Measurements from ENCODE around the gene NFE2L3. TPM values are rescaled to one million over a fixed set of nuclear protein-coding genes. Genes with fewer than 3 reads are reported as not detected.
"Not testable (repeated sequence)": the region's sequence is repeated elsewhere in the genome, so short reads cannot be mapped to it uniquely, and the experiment has no call there.

Gene NFE2L3
- polyA plus RNA-seq, 1 donor: 16.0 TPM

DNA sequence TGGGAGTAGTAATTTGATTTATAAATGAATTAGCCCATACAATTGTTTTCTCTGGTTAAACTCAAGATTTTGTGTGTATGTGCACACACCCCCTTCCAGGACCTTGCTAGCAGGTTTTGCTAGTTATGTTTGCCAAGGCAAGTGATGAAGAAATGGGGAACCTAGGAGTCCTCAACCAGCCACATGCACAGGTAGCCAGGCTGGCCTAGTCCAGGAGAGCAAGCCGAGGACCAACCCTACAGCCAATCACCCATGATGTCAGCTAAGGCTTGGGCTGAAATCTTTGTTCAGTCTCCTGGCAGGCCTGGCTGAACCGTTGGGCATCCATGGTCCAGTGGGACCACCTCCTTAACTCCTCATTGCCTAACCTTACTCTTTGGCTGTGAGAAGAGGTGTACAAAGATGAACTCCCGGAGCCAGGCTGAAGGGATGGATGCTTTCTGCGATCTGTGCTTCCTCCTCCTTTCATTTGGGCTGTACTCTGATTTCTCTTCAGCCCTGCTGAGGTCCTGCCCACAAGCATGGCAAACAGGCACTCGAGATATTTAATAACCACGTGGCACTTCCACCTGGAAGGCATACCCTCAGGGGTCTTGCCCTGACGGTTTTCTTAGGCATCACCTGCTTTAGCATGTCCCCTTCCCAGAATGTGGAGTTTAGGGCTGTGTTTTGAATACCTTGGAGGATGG is 26.4 kb downstream of the NFE2L3 start:
- Histone ChIP-seq H3K9me3 (ENCODE audit: control insufficient read depth, low read depth, low read length) (peaks cover 7% of the 10 kb centered on the region), H3K4me3 (ENCODE audit: low read length) (no peak overlapping the region), H3K27ac (ENCODE audit: low read length) (no peak overlapping the region), H3K4me1 (ENCODE audit: control insufficient read depth, insufficient read depth, low read length) (peaks cover 10% of the 10 kb centered on the region), H3K27me3 (ENCODE audit: control insufficient read depth, insufficient read depth, low read length) (no peaks in the 10 kb centered on the region), H3K36me3 (ENCODE audit: control insufficient read depth, insufficient read depth, low read length) (no peaks in the 10 kb centered on the region)
- no peak for DNase-seq
- WGBS (ENCODE audit: insufficient coverage, low lambda C conversion rate): no CpG with 5 or more reads among the region's 7 CpGs

DNA sequence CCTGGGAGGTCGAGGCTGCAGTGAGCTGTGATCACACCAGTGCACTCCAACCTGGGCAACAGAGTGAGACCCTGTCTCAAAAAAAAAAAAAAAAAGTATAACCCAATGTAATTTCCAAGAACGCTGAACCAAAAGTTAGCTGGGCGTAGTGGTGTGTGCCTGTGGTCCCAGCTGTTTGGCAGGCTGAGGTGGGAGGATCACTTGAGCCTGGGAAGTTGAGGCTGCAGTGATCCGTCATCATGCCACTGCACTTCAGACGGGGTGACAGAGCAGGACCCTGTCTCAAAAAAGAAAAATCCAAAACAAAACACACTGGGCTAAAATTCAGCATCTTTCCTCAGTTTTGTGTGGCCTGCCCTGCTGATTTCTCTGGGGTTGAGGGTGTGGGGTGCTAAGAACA is 27.4 kb downstream of the NFE2L3 start:
- H3K27me3 ChIP-seq (ENCODE audit: control insufficient read depth, insufficient read depth, low read length): no peaks in the 10 kb centered on the region
- peaks cover 10% of the 10 kb centered on the region for H3K4me1 ChIP-seq (ENCODE audit: control insufficient read depth, insufficient read depth, low read length)
- WGBS (ENCODE audit: insufficient coverage, low lambda C conversion rate): no CpG with 5 or more reads among the region's 5 CpGs
- DNase-seq: no peak
- no peak overlapping the region for H3K4me3 ChIP-seq (ENCODE audit: low read length)
- H3K36me3 ChIP-seq (ENCODE audit: control insufficient read depth, insufficient read depth, low read length): no peaks in the 10 kb centered on the region
- H3K27ac ChIP-seq (ENCODE audit: low read length): no peak overlapping the region
- H3K9me3 ChIP-seq (ENCODE audit: control insufficient read depth, low read depth, low read length): peaks cover 7% of the 10 kb centered on the region

DNA sequence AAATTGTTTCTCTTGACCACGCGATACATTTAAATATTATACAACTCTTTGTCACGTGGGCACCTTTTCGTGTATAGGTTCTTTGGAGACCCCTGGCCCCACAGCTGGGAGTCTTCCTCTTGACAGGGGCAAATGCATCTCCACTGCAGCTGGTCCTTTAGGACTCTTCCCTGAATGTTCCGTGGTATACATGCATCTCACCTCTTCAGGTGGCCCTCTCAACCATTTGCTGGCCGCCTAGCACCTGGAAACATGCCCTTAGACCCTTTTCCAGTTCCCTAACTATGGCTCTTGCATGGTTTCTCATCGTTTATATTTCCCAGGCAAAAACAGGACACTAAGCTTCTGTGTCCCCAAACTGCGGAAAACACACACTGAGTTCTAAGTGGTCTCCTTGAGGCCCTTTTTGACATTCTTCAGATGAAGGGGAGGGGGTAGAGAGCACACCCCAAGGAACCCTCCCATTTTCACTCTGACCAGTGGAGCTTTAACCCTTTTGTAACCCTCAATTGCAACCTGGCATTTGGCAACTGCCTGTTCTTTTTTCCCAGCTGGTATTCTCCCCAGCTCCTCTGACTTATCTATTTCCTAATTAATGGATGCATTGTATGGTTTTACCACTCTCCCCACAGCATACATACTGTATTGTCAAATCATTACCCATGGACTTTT is 28.0 kb downstream of the NFE2L3 start:
- H3K9me3 ChIP-seq (ENCODE audit: control insufficient read depth, low read depth, low read length): peaks cover 7% of the 10 kb centered on the region
- H3K4me1 ChIP-seq (ENCODE audit: control insufficient read depth, insufficient read depth, low read length): peaks cover 10% of the 10 kb centered on the region
- no CpG with 5 or more reads among the region's 8 CpGs for WGBS (ENCODE audit: insufficient coverage, low lambda C conversion rate)

DNA sequence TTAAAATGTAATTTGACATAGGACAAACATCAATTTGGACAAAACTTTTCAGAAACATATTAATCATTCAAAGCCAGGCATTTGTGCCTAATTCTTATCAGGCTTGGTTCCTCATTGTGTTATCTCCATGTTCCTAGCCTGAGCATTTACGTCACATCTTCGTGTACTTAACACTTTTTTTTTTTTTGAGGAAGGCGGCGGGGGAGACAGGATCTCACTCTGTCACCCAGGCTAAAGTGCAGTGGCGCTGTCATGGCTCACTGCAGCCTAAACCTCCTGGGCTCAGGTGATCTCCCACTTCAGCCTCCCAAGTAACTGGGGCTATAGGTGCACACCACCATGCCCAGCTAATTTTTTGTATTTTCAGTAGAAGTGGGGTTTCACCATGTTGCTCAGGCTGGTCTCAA is 28.8 kb downstream of the NFE2L3 start:
- DNase-seq: no peak
- no peaks in the 10 kb centered on the region for H3K36me3 ChIP-seq (ENCODE audit: control insufficient read depth, insufficient read depth, low read length)
- H3K4me3 ChIP-seq (ENCODE audit: low read length): no peak overlapping the region
- H3K27ac ChIP-seq (ENCODE audit: low read length): no peak overlapping the region
- peaks cover 7% of the 10 kb centered on the region for H3K9me3 ChIP-seq (ENCODE audit: control insufficient read depth, low read depth, low read length)
- H3K4me1 ChIP-seq (ENCODE audit: control insufficient read depth, insufficient read depth, low read length): peaks cover 10% of the 10 kb centered on the region
- H3K27me3 ChIP-seq (ENCODE audit: control insufficient read depth, insufficient read depth, low read length): no peaks in the 10 kb centered on the region
- WGBS (ENCODE audit: insufficient coverage, low lambda C conversion rate): no CpG with 5 or more reads among the region's 5 CpGs

More for the DNA sequence above, 28.0 kb downstream of the NFE2L3 start:
- DNase-seq: no peak
- H3K27ac ChIP-seq (ENCODE audit: low read length): no peak overlapping the region
- no peak overlapping the region for H3K4me3 ChIP-seq (ENCODE audit: low read length)
- H3K27me3 ChIP-seq (ENCODE audit: control insufficient read depth, insufficient read depth, low read length): no peaks in the 10 kb centered on the region
- no peaks in the 10 kb centered on the region for H3K36me3 ChIP-seq (ENCODE audit: control insufficient read depth, insufficient read depth, low read length)

DNA sequence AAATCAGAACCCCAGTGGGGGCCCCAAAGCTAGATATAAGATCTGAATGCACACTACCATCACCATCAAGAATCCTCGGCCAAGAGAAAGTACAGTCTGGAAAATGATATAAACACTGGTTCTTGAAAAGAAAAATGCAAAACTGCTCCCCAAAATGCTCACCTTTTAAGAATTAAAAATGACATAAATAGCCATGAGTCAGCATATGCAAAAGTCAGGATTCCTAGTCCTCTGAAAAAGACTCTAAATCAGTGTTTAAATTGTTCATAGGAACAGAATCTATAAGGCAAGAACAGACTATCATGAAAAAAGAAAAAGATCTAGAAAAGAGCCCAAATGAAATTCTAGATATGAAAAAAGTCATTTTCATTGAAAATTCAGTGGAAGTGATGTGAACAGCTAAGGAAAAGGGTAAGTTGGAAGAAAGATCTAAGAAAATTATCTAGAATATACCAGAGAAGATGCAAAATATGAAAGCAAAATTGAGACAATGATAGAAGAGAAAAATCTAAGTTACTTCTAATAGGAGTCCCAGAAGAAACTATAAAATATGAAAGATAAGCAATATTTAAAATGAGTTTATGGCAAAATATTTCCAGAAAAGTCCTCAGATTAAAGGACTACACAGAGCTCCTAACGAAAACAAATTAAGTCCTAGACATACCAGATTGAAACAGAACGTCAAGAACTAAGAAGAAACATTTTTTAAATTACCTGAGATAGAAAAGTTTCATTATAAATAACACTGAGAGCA is 29.7 kb downstream of the NFE2L3 start:
- H3K9me3 ChIP-seq (ENCODE audit: control insufficient read depth, low read depth, low read length): peaks cover 7% of the 10 kb centered on the region
- DNase-seq: no peak
- H3K27me3 ChIP-seq (ENCODE audit: control insufficient read depth, insufficient read depth, low read length): no peaks in the 10 kb centered on the region
- peaks cover 10% of the 10 kb centered on the region for H3K4me1 ChIP-seq (ENCODE audit: control insufficient read depth, insufficient read depth, low read length)
- no peak overlapping the region for H3K27ac ChIP-seq (ENCODE audit: low read length)
- H3K36me3 ChIP-seq (ENCODE audit: control insufficient read depth, insufficient read depth, low read length): no peaks in the 10 kb centered on the region
- WGBS (ENCODE audit: insufficient coverage, low lambda C conversion rate): 97% methylated on average over 3 of the region's 3 CpGs
- no peak overlapping the region for H3K4me3 ChIP-seq (ENCODE audit: low read length)

DNA sequence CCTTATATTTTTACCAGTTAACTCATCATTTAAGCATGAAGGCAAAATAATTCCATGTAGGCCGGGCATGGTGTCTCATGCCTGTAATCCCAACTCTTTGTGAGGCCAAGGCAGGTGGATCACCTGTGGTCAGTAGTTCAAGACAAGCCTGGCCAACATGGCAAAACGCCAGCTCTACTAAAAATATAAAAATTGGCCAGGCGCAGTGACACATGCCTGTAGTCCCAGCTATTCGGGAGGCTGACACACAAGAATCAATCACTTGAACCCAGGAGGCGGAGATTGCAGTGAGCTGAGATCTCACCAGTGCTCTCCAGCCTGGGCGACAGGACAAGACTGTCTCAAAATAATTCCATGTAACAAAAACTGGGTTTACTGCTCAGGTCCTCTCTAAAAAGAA is 30.3 kb downstream of the NFE2L3 start:
- H3K4me3 ChIP-seq (ENCODE audit: low read length): no peak overlapping the region
- peaks cover 10% of the 10 kb centered on the region for H3K4me1 ChIP-seq (ENCODE audit: control insufficient read depth, insufficient read depth, low read length)
- WGBS (ENCODE audit: insufficient coverage, low lambda C conversion rate): no CpG with 5 or more reads among the region's 6 CpGs
- no peak overlapping the region for H3K27ac ChIP-seq (ENCODE audit: low read length)
- no peak for DNase-seq
- H3K9me3 ChIP-seq (ENCODE audit: control insufficient read depth, low read depth, low read length): peaks cover 2% of the 10 kb centered on the region
- H3K36me3 ChIP-seq (ENCODE audit: control insufficient read depth, insufficient read depth, low read length): no peaks in the 10 kb centered on the region
- H3K27me3 ChIP-seq (ENCODE audit: control insufficient read depth, insufficient read depth, low read length): no peaks in the 10 kb centered on the region

DNA sequence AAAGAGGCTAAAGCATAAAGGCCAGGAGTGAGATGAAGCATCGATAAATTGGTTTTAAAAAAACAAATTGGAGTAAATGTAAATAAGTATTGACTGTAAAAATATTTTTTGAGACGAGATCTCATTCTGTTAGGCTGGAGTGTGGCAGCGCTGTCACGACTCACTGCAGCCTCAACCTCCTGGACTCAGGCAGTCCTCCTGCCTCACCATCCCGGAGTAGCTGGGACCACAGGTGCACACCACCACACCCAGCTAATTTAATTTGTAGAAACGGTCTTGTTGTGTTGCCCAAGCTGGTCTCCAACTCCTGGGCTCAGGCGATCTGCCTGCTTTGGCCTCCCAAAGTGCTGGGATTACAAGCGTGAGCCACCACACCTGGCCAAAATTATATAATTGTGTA is 30.7 kb downstream of the NFE2L3 start:
- Histone ChIP-seq H3K36me3 (ENCODE audit: control insufficient read depth, insufficient read depth, low read length) (no peaks in the 10 kb centered on the region), H3K4me1 (ENCODE audit: control insufficient read depth, insufficient read depth, low read length) (peaks cover 10% of the 10 kb centered on the region), H3K27ac (ENCODE audit: low read length) (no peak overlapping the region), H3K27me3 (ENCODE audit: control insufficient read depth, insufficient read depth, low read length) (no peaks in the 10 kb centered on the region), H3K9me3 (ENCODE audit: control insufficient read depth, low read depth, low read length) (no peaks in the 10 kb centered on the region), H3K4me3 (ENCODE audit: low read length) (no peak overlapping the region)
- no peak for DNase-seq
- 100% methylated on average over 1 of the region's 8 CpGs for WGBS (ENCODE audit: insufficient coverage, low lambda C conversion rate)

DNA sequence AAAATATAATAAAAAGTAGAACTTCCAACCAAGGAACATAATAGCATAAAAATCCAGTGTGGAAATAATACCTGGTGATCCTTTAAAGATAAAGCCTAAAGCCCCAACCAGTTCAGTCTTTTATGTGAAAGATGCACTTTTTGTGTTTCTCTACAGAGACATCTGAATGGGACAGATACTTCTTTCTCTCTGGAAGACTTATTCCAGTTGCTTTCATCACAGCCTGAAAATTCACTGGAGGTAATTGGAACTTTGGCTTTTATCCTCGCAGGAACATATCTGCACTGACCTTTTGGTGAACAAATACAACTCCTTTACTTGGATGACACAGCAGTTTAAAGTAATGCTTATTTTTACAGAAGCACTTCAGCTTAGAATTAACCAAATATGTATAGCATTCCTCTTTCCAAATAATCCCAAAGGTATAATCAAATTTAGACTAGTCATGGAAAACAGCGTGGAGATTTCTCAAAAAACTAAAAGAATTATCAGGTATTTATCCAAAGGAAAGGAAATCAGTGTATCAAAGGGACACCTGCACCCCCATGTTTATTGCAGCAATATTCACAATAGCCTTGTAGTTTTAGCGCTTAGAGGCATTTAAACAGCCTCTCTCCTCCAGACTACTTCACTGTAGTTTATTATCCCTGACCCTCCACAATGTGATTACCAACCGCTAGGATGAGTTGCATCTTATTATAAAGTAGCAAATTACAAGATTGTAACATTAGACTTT is 31.7 kb downstream of the NFE2L3 start:
- no peaks in the 10 kb centered on the region for H3K9me3 ChIP-seq (ENCODE audit: control insufficient read depth, low read depth, low read length)
- H3K4me1 ChIP-seq (ENCODE audit: control insufficient read depth, insufficient read depth, low read length): peaks cover 10% of the 10 kb centered on the region
- no peaks in the 10 kb centered on the region for H3K27me3 ChIP-seq (ENCODE audit: control insufficient read depth, insufficient read depth, low read length)
- no peak overlapping the region for H3K27ac ChIP-seq (ENCODE audit: low read length)
- 14% methylated on average over 1 of the region's 4 CpGs for WGBS (ENCODE audit: insufficient coverage, low lambda C conversion rate)
- H3K36me3 ChIP-seq (ENCODE audit: control insufficient read depth, insufficient read depth, low read length): peaks cover 10% of the 10 kb centered on the region
- no peak overlapping the region for H3K4me3 ChIP-seq (ENCODE audit: low read length)
- no peak for DNase-seq

DNA sequence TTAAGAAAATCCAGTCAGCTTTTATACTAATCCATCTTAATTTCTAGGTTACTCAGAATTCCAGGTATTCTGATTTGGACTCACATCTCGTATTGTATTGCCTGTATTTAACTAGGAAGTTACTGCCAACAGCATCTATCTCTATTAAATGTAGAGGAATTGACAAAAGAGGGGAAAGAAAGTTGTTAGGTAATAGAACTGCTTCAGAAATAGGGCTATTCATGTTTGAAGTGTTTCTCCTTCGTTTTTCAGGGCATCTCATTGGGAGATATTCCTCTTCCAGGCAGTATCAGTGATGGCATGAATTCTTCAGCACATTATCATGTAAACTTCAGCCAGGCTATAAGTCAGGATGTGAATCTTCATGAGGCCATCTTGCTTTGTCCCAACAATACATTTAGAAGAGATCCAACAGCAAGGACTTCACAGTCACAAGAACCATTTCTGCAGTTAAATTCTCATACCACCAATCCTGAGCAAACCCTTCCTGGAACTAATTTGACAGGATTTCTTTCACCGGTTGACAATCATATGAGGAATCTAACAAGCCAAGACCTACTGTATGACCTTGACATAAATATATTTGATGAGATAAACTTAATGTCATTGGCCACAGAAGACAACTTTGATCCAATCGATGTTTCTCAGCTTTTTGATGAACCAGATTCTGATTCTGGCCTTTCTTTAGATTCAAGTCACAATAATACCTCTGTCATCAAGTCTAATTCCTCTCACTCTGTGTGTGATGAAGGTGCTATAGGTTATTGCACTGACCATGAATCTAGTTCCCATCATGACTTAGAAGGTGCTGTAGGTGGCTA is 32.5 kb downstream of the NFE2L3 start:
- not testable (repeated sequence) for H3K9me3 ChIP-seq (ENCODE audit: control insufficient read depth, low read depth, low read length); H3K27ac ChIP-seq (ENCODE audit: low read length); H3K27me3 ChIP-seq (ENCODE audit: control insufficient read depth, insufficient read depth, low read length); H3K4me3 ChIP-seq (ENCODE audit: low read length); DNase-seq
- H3K4me1 ChIP-seq (ENCODE audit: control insufficient read depth, insufficient read depth, low read length): peaks cover 10% of the 10 kb centered on the region
- peaks cover 17% of the 10 kb centered on the region for H3K36me3 ChIP-seq (ENCODE audit: control insufficient read depth, insufficient read depth, low read length)
- 83% methylated on average over 1 of the region's 4 CpGs for WGBS (ENCODE audit: insufficient coverage, low lambda C conversion rate)

Measured in large intestine (tissue), 3 donors.